22Rv1 (cell line): ENCODE data around the gene ESPNL.

ENCODE experiments used
- ZFX ChIP-seq: fragments of 450-650 bp; IDR thresholded peaks from 2 replicates; pipeline ENCODE4 v1.6.1; 2017; ENCODE audit warnings: antibody characterized with exemption, borderline replicate concordance
- TF ChIP-seq, protein P1 (sequence below): fragments of 450-650 bp; IDR thresholded peaks from 2 replicates; pipeline ENCODE4 v1.5.1; 2017; ENCODE audit warnings: mild to moderate bottlenecking

DNA sequence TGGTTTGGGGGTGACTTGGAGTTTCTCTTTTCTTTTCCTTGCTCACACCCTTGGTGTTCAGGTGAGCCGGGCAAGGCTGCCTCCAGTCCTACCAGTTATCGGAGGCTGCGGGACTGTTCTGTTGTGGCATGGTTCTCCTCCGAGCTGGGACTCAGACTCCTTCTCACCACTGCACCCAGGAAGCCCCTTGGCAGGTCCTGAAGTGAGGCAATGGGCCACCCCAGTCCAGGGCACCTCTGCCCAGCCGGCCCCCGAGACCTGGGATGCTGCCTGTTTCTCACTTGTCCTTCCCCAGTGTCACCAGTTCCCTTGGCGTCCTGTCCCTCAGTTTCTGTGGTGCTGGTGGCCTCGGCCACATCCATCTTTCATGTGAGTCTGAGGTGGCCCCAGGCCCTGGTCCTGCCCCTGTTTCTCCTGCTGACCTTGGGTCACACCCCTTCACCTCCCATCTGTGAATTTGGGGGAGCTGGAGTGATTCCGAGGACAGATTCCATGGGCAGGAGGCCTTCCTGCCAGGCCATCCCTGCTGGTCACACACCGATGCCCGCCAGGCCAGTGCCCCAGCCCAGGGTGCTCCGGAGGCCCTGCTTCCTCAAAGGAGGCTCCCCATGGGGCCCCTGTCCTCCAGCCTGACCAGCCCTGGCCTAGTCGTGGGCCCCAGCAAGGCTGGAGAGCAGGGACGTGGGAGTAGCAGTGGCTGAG lies 31.8 kb downstream of the ESPNL start:
- TF ChIP-seq, protein P1, sequence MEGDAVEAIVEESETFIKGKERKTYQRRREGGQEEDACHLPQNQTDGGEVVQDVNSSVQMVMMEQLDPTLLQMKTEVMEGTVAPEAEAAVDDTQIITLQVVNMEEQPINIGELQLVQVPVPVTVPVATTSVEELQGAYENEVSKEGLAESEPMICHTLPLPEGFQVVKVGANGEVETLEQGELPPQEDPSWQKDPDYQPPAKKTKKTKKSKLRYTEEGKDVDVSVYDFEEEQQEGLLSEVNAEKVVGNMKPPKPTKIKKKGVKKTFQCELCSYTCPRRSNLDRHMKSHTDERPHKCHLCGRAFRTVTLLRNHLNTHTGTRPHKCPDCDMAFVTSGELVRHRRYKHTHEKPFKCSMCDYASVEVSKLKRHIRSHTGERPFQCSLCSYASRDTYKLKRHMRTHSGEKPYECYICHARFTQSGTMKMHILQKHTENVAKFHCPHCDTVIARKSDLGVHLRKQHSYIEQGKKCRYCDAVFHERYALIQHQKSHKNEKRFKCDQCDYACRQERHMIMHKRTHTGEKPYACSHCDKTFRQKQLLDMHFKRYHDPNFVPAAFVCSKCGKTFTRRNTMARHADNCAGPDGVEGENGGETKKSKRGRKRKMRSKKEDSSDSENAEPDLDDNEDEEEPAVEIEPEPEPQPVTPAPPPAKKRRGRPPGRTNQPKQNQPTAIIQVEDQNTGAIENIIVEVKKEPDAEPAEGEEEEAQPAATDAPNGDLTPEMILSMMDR, result no peak
- no peak for TF ChIP-seq ZFX
